Chondrocyte (in vitro differentiated cells): ENCODE measurements around the gene AOAH. TPM values are rescaled to one million over a fixed set of nuclear protein-coding genes. Genes with fewer than 3 reads are reported as not detected.

Source experiments
- DNase-seq: peaks from one replicate; pipeline ENCODE4 v3.0.0; 2021; ENCODE audit warnings: mixed read lengths, low spot score
- H3K27ac Mint-ChIP-seq: one replicate; pipeline ENCODE4 v1.8.0; 2021; ENCODE audit warnings: mild to moderate bottlenecking, moderate library complexity, mixed read lengths; ENCODE audit not compliant: unreplicated experiment
- H3K27me3 Mint-ChIP-seq: 2 replicates; pipeline ENCODE4 v1.8.0; 2021; ENCODE audit warnings: low read depth, mixed read lengths
- H3K36me3 Mint-ChIP-seq: 2 replicates; pipeline ENCODE4 v1.8.0; 2021; ENCODE audit warnings: low read depth, mixed read lengths
- H3K4me1 Mint-ChIP-seq: 2 replicates; pipeline ENCODE4 v1.8.0; 2021; ENCODE audit warnings: low read depth, mild to moderate bottlenecking, mixed read lengths
- H3K4me3 Mint-ChIP-seq: one replicate; pipeline ENCODE4 v1.8.0; 2021; ENCODE audit warnings: mild to moderate bottlenecking, moderate library complexity, mixed read lengths; ENCODE audit not compliant: unreplicated experiment
- H3K9me3 Mint-ChIP-seq: 2 replicates; pipeline ENCODE4 v1.8.0; 2021; ENCODE audit warnings: low read depth, mixed read lengths
- total RNA-seq: library from RNA; stranded (reverse); gene quantifications from 3 replicates; pipeline ENCODE4 v1.2.1, GENCODE V29; 2021
- TF ChIP-seq, protein P1 (sequence below): fragments of 200-600 bp; sonication (generic); IDR thresholded peaks from 2 replicates; pipeline ENCODE4 v1.5.0; 2021; ENCODE audit warnings: antibody characterized with exemption, mild to moderate bottlenecking, moderate library complexity

AOAH gene
- total RNA-seq, 1 donor from 2014 or later: not detected

DNA sequence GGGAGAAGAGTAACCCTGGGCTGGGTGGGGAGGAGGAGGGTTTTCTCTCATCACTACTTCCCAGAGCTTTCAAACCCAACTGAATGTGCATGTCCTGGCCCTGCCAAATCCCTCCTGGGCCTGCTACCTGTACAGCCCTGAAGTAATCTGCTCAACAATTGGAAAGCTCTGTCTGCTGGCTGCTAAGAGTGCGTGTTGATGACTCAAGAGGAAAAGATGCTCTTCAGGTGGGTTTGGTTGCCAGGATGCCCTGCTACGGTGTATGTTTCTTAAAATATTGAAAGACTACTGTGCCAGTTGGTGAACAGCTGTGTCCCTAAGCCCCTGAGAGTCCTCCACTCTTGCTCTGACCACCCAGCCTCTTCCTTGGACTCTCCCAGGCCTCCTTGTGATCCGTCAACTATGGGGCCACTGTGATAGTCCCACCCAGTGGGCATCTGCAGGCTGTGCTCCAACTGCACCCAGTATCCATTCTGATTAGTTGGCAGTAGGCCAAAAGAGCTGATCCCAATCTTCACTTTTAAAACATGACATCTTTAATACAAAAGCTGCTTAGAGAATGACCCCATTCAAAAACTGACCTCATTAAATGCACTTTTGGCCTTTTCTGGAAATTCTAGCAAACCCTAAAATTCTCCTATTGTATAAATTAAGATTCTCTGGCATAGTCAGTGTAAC is 85.6 kb downstream of the AOAH start:
- H3K4me1 Mint-ChIP-seq: no peaks in the 10 kb centered on the region
- TF ChIP-seq, protein P1, sequence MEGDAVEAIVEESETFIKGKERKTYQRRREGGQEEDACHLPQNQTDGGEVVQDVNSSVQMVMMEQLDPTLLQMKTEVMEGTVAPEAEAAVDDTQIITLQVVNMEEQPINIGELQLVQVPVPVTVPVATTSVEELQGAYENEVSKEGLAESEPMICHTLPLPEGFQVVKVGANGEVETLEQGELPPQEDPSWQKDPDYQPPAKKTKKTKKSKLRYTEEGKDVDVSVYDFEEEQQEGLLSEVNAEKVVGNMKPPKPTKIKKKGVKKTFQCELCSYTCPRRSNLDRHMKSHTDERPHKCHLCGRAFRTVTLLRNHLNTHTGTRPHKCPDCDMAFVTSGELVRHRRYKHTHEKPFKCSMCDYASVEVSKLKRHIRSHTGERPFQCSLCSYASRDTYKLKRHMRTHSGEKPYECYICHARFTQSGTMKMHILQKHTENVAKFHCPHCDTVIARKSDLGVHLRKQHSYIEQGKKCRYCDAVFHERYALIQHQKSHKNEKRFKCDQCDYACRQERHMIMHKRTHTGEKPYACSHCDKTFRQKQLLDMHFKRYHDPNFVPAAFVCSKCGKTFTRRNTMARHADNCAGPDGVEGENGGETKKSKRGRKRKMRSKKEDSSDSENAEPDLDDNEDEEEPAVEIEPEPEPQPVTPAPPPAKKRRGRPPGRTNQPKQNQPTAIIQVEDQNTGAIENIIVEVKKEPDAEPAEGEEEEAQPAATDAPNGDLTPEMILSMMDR: no peak
- H3K36me3 Mint-ChIP-seq: no peaks in the 10 kb centered on the region
- H3K9me3 Mint-ChIP-seq: no peaks in the 10 kb centered on the region
- H3K4me3 Mint-ChIP-seq: no peak overlapping the region
- H3K27ac Mint-ChIP-seq: no peak overlapping the region
- no peak for DNase-seq
- H3K27me3 Mint-ChIP-seq: no peaks in the 10 kb centered on the region

DNA sequence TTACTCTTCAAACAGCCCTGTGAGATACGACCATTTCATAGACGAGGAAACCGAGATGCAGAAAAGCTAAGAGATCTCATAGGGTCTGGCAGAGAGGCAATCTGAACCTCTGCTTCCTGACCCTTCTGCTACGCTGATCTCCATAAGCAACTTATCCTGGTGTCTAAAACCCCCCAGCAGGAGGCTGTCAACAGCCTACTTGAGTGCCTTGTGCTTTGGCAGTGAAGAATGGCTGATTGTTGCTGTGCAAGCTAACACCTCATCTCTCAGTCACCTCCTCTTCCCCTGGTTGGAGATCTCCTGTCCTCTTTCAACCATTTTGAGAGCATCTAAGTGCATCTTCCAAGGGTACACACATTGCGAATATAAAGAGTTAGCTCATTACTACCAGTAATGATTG is 86.2 kb downstream of the AOAH start:
- no peak for DNase-seq
- Mint-ChIP-seq H3K27ac (no peak overlapping the region), H3K36me3 (no peaks in the 10 kb centered on the region), H3K27me3 (no peaks in the 10 kb centered on the region), H3K4me1 (no peaks in the 10 kb centered on the region), H3K9me3 (no peaks in the 10 kb centered on the region), H3K4me3 (no peak overlapping the region)
- TF ChIP-seq, protein P1: no peak

DNA sequence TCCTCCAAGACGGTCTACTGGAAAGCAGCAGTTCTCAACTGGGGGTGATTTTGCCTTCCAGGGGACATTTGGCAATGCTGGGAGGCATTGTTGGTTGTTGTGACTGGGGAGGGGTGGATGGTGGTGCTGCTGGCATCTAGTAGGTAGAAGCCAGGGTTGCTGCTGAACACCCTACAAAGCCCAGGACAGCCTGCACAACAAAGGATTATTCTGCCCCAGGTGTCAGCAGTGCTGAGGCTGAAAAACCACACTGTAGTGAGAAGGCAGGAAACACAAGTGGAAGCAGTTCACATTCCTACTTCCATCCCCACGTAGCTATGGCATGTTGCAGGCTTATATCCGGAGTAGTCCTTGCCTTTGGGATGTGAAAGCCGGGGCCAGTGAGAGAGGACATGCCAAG is 86.9 kb downstream of the AOAH start:
- TF ChIP-seq, protein P1: no peak
- no peaks in the 10 kb centered on the region for H3K9me3 Mint-ChIP-seq
- H3K27me3 Mint-ChIP-seq: peaks cover 5% of the 10 kb centered on the region
- H3K36me3 Mint-ChIP-seq: no peaks in the 10 kb centered on the region
- H3K4me1 Mint-ChIP-seq: no peaks in the 10 kb centered on the region
- H3K4me3 Mint-ChIP-seq: no peak overlapping the region
- H3K27ac Mint-ChIP-seq: no peak overlapping the region
- no peak for DNase-seq

DNA sequence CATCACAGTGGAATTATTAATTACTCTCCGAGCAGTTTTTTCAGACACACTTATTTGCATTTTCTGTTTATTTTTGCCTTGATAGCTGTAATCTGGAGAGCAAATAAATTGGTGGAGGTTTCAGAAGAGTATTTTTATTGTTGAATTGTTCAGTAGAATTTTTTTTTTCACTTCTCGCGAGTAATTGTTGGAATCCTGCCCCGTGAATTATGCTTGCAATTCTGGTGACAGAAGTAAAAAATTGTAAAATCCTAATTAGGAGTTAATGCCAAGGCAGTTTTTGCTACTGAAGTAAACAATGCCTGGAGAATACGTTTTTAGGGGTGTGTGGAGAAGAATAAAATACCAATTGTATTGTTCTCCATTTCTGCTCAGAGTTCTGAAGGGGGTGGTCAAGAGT is 88.2 kb downstream of the AOAH start:
- Mint-ChIP-seq H3K27me3 (peaks cover 13% of the 10 kb centered on the region), H3K36me3 (no peaks in the 10 kb centered on the region), H3K4me1 (no peaks in the 10 kb centered on the region), H3K4me3 (no peak overlapping the region), H3K9me3 (no peaks in the 10 kb centered on the region), H3K27ac (no peak overlapping the region)
- no peak for DNase-seq
- TF ChIP-seq, protein P1: no peak

DNA sequence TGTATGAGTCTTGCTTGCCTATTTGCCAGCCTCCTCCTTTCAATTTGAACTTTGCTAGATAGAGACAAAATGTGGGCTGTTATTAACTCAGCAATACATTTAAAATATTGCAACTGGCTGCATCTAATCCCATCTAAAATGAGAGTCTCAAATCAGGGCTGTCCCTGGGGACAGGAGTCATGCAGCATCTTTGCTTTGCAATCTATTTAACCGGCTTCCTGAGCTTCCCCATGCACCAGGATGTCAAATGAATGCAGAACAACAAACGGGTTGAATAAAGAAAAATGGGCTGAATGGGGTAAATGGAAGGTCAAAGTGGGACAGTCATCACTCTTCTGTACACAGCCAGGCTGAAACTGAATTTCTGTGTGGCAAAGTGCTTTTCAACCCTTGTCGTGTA is 89.2 kb downstream of the AOAH start:
- Mint-ChIP-seq H3K27me3 (peaks cover 13% of the 10 kb centered on the region), H3K9me3 (no peaks in the 10 kb centered on the region), H3K4me3 (no peak overlapping the region), H3K36me3 (no peaks in the 10 kb centered on the region), H3K4me1 (no peaks in the 10 kb centered on the region), H3K27ac (no peak overlapping the region)
- no peak for DNase-seq
- TF ChIP-seq, protein P1: no peak
